Vagina (tissue), 2 donors: Measurements from ENCODE around the gene ATPAF1. TPM values are rescaled to one million over a fixed set of nuclear protein-coding genes. Genes with fewer than 3 reads are reported as not detected.

Experiments
- DNase-seq, 2 donors: peaks; one replicate each; pipeline ENCODE4 v3.0.0-alpha.2; 2017; ENCODE audit errors: extremely low spot score in 2 of 2
- H3K27ac ChIP-seq: fragments of 200-600 bp; sonication (generic); one replicate; pipeline ENCODE4 v1.5.1; 2019
- H3K27me3 ChIP-seq: fragments of 200-600 bp; sonication (generic); one replicate; pipeline ENCODE4 v1.5.1; 2019
- H3K36me3 ChIP-seq, 2 donors: fragments of 200-600 bp; sonication (generic); one replicate each; pipeline ENCODE4 v1.5.1; 2017 to 2019
- H3K4me1 ChIP-seq: fragments of 200-600 bp; sonication (generic); one replicate; pipeline ENCODE4 v1.5.1; 2019
- H3K4me3 ChIP-seq, 2 donors: fragments of 200-600 bp; sonication (generic); 1 replicate in 1 of 2; 2 replicates in 1 of 2; pipeline ENCODE4 v1.5.1; 2016 to 2019
- H3K9me3 ChIP-seq: fragments of 200-600 bp; sonication (generic); one replicate; pipeline ENCODE4 v1.5.1; 2019
- POLR2A ChIP-seq, 2 donors: fragments of 450-650 bp; IDR thresholded peaks; one replicate each; pipeline ENCODE4 v1.6.1; 2017; ENCODE audit warnings: antibody characterized with exemption in 2 of 2, mild to moderate bottlenecking in 2 of 2, moderate library complexity in 2 of 2
- POLR2AphosphoS5 ChIP-seq, 2 donors: sonication (generic); formaldehyde crosslinking; IDR thresholded peaks; one replicate each; pipeline ENCODE4 v1.9.0; 2017; ENCODE audit warnings: antibody characterized with exemption in 2 of 2, mild to moderate bottlenecking in 2 of 2, low read depth in 1 of 2; ENCODE audit not compliant: insufficient read depth in 1 of 2
- intact Hi-C: fragments of 100-400 bp; cut with DNase I; formaldehyde crosslinking; loops from one replicate; pipeline ENCODE4 v1.15.1; 2023
- total RNA-seq: library from RNA; depleted of rRNA; stranded (reverse); fragments of >200 nt; gene quantifications from one replicate; pipeline ENCODE4 v1.2.3, GENCODE V29; 2016
- TF ChIP-seq, protein P1 (sequence below), 3 experiments: fragments of 450-650 bp in 2 of 3; fragments of 200-600 bp in 1 of 3; sonication (generic) in 1 of 3; IDR thresholded peaks; one replicate each; pipeline ENCODE4 v1.5.1; 2017 to 2019; ENCODE audit warnings: antibody characterized with exemption in 3 of 3, mild to moderate bottlenecking in 2 of 3, moderate library complexity in 2 of 3

Gene ATPAF1
- total RNA-seq, 1 donor from 2014 or later = 37.1 TPM

DNA sequence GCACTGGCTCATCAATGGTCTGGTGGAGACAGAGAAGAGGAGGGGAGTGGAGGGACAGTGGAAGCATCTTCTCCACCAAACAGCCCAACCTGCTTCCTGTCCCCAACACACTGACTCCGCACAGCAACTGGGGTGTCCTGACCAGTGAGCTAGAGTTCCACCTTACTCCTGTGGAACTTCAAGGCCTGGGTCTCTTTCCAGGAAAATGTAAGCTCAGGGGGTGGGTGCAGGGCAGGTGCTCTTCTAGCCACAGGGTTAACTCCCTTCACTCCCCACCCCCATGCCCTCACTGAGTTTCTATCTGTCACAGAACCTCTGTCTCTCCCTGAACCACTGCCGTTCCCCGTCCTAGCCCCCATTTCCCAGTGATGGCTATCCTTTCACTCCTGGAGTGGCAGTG is 52.4 kb downstream of the ATPAF1 start:
- intact Hi-C loops = loop anchor here (5.0 to 10.0 kb wide), 2 partner anchors 52 to 109 kb away; partner anchors contain the start of gene ATPAF1
- Histone ChIP-seq H3K9me3 (no peaks in the 10 kb centered on the region), H3K27ac (peak overlapping the region; percentile 92), H3K4me3 (peak overlapping the region; percentile 77 to 79), H3K4me1 (peaks cover 61% of the 10 kb centered on the region), H3K27me3 (no peaks in the 10 kb centered on the region), H3K36me3 (no peaks in the 10 kb centered on the region)
- TF ChIP-seq POLR2A (IDR thresholded peaks at IDR 0.05) (no peak), POLR2AphosphoS5 (IDR thresholded peaks at IDR 0.05; ENCODE audit: insufficient read depth in 1 of 2, low read depth in 1 of 2) (no peak)
- TF ChIP-seq, protein P1, sequence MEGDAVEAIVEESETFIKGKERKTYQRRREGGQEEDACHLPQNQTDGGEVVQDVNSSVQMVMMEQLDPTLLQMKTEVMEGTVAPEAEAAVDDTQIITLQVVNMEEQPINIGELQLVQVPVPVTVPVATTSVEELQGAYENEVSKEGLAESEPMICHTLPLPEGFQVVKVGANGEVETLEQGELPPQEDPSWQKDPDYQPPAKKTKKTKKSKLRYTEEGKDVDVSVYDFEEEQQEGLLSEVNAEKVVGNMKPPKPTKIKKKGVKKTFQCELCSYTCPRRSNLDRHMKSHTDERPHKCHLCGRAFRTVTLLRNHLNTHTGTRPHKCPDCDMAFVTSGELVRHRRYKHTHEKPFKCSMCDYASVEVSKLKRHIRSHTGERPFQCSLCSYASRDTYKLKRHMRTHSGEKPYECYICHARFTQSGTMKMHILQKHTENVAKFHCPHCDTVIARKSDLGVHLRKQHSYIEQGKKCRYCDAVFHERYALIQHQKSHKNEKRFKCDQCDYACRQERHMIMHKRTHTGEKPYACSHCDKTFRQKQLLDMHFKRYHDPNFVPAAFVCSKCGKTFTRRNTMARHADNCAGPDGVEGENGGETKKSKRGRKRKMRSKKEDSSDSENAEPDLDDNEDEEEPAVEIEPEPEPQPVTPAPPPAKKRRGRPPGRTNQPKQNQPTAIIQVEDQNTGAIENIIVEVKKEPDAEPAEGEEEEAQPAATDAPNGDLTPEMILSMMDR (IDR thresholded peaks at IDR 0.05) = no peak
- no peak for DNase-seq

DNA sequence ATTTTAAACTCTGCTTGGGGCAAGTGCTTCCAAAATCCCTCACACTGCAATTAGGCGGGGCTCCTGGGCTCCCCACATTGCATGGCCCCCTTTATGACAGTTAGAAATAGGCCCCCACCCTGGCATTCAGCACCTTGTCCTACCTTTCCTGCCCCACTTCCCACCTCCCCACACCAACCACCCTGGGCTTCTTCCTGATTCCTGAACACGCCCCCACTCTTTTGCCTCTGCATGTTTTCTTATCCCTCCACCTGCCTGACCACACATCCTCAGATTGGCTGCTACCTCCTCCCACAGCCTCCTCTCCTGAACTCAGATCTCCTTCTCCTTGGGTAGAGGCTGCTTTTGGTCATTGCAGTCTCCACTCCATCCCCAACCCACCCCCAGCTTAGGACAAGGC is 53.1 kb downstream of the ATPAF1 start:
- no peaks in the 10 kb centered on the region for H3K36me3 ChIP-seq
- H3K4me3 ChIP-seq = peak overlapping the region; percentile 77 to 79
- H3K4me1 ChIP-seq = peaks cover 65% of the 10 kb centered on the region
- intact Hi-C loops = loop anchor here (5.0 to 10.0 kb wide), 2 partner anchors 52 to 110 kb away; partner anchors contain the start of gene ATPAF1
- no peak for DNase-seq
- no peak for TF ChIP-seq POLR2A (IDR thresholded peaks at IDR 0.05)
- peak overlapping the region; percentile 92 for H3K27ac ChIP-seq
- H3K27me3 ChIP-seq = no peaks in the 10 kb centered on the region
- H3K9me3 ChIP-seq = no peaks in the 10 kb centered on the region

DNA sequence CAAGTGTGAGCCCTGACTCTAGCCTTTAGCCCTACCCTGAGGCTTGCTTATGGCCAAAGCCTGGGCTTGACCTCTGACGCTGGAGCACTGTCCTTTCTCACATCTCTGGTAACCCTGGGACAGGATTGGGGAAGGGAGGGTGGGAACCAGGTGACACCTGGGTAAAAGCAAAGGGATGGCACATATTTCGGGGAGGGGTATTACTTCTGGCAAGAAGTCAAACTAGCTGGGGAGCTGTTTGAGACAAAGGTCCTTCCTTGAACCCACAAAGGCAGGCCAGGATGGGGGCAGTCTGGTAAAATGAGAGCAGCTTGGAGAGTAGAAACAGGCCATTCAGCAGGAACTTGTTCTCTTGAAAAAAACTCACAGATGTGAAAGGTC is 53.6 kb downstream of the ATPAF1 start:
- Histone ChIP-seq H3K27me3 (no peaks in the 10 kb centered on the region), H3K4me1 (peaks cover 65% of the 10 kb centered on the region), H3K36me3 (peaks cover 0 to 4% of the 10 kb centered on the region in 2 donors), H3K27ac (peak overlapping the region; percentile 92), H3K4me3 (no peak overlapping the region), H3K9me3 (no peaks in the 10 kb centered on the region)
- TF ChIP-seq POLR2AphosphoS5 (IDR thresholded peaks at IDR 0.05; ENCODE audit: insufficient read depth in 1 of 2, low read depth in 1 of 2) = no peak
- TF ChIP-seq, protein P1 (IDR thresholded peaks at IDR 0.05) = no peak
- no peak for TF ChIP-seq POLR2A (IDR thresholded peaks at IDR 0.05)
- intact Hi-C loops = loop anchor here (10.0 kb wide), 1 partner anchor 110 kb away; no protein-coding TSS in a partner anchor
- no peak for DNase-seq

DNA sequence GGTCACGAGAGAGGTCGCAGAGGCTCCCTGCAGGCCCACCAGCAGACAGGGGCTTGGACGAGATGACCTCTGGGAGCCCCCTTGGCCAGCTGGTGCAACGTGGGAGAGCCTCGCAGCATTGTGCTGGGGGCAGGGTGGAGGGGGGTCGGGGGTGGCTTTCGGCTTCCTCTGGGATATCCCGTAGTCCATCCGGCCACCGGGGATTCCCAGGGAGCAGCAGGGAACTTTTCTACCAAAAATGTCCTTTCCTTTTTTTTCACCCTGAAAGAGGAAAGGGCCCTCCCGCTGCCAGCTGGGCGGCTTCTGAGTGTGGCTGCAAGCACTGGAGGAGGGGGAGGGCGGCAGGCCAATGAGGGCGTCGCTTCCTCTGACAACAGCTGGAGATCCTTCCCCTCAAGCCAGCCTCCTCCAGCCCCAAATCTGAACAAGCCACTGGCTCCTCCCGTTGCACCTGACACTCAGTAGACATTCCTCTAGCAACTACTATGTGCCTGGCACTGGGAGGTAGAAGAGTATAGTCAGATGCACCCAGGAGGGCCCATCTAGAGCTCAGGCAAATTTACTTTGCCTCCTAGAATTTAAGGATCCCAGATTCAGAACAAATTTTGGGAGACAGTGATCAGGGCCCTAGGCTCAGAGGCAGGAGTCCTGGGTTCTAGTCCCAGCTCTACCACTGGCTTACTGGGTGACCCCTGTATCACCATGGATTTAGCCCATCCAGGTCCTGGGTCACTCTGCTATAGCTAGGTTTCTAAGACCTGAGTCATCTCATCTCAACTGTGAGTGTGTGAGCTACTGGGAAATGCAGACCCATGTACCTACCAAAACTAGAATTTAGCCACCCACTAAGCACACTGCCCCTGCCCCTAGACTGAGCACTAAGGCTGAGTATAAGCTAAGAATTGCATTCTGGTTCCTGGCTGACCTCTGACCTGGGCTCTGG is 54.2 kb downstream of the ATPAF1 start:
- intact Hi-C loops = loop anchor here (10.0 kb wide), 1 partner anchor 111 kb away; no protein-coding TSS in a partner anchor
- TF ChIP-seq POLR2A (IDR thresholded peaks at IDR 0.05) (no peak), POLR2AphosphoS5 (IDR thresholded peaks at IDR 0.05; ENCODE audit: insufficient read depth in 1 of 2, low read depth in 1 of 2) (peak; percentile 63 to 67)
- TF ChIP-seq, protein P1 (IDR thresholded peaks at IDR 0.05) = no peak
- Histone ChIP-seq H3K9me3 (no peaks in the 10 kb centered on the region), H3K36me3 (peaks cover 0 to 10% of the 10 kb centered on the region in 2 donors), H3K27me3 (no peaks in the 10 kb centered on the region), H3K27ac (peak overlapping the region; percentile 92), H3K4me3 (peak overlapping the region; percentile 28 to 32), H3K4me1 (peaks cover 65% of the 10 kb centered on the region)
- DNase-seq = no peak

DNA sequence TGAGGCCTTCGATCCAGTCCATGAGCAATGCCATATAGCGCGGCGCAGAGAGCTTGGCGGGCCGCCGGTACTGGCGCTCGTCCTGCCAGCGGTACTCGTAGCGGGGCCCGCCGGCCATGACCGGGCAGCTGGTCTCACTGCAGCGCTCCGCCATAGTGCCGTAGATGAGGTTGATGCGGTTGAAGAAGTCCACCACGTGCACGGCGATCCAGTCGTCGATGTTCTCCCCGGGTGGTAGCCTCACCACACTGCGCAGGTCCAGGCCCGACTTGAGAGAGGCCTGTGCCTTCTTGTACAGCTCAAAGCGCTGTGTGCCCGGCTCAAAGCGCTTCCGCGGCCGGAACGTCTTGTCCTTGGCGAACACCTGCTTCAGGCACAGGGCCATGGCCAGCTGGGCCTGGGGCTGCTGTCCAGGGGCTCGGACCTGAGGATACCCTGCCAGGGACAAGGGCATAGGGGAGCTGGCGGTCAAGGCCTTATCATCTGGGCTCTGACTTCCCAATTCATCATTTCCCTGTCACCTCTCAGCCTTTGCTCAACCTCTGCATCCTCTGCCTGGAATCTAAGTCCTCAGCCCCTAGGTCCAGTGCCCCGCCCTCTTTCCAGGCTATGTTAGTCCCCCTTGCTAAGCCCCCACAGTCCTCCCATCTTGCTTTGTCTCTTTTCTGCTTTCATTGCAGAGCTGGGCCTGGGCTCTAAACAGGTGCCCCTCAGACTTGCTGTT is 55.1 kb downstream of the ATPAF1 start:
- no peaks in the 10 kb centered on the region for H3K27me3 ChIP-seq
- no peak for TF ChIP-seq POLR2AphosphoS5 (IDR thresholded peaks at IDR 0.05; ENCODE audit: insufficient read depth in 1 of 2, low read depth in 1 of 2)
- TF ChIP-seq, protein P1 (IDR thresholded peaks at IDR 0.05) = no peak
- TF ChIP-seq POLR2A (IDR thresholded peaks at IDR 0.05) = no peak
- peaks cover 0 to 15% of the 10 kb centered on the region in 2 donors for H3K36me3 ChIP-seq
- no peak for DNase-seq
- H3K4me1 ChIP-seq = peaks cover 66% of the 10 kb centered on the region
- peak overlapping the region; percentile 28 to 32 for H3K4me3 ChIP-seq
- H3K27ac ChIP-seq = peak overlapping the region; percentile 92
- H3K9me3 ChIP-seq = no peaks in the 10 kb centered on the region
- intact Hi-C loops = loop anchor here (10.0 kb wide), 1 partner anchor 112 kb away; no protein-coding TSS in a partner anchor
